Germinal center (tissue), 1 donor: ENCODE measurements around the gene ENG.
"Not testable (repeated sequence)": the region's sequence is repeated elsewhere in the genome, so short reads cannot be mapped to it uniquely, and the experiment has no call there.

Source experiments
- DNase-seq: peaks from one replicate; pipeline ENCODE4 v3.0.0; 2012; ENCODE audit warnings: mixed read lengths, low spot score

The ENG gene

GRCh38 chr9:127793093-127793708 is 61.3 kb downstream of the ENG start:
- no peak for DNase-seq

- DNase-seq = no peak
Observed at GRCh38 chr9:127792417-127793031, 61.9 kb downstream of the ENG start.

GRCh38 chr9:127791085-127791484 is 63.4 kb downstream of the ENG start:
- DNase-seq = no peak

GRCh38 chr9:127790094-127790855 is 64.2 kb downstream of the ENG start:
- no peak for DNase-seq

- no peak for DNase-seq
Observed at GRCh38 chr9:127789179-127789578, 65.3 kb downstream of the ENG start.

GRCh38 chr9:127788337-127789011 is 66.0 kb downstream of the ENG start:
- DNase-seq = no peak

- DNase-seq = no peak
Observed at GRCh38 chr9:127786773-127787104, 67.7 kb downstream of the ENG start.

- peak; percentile 93 for DNase-seq
Observed at GRCh38 chr9:127785933-127786772, 68.3 kb downstream of the ENG start, which contains the start of gene CDK9. TSS of gene CDK9 (plus strand) at chr9:127786034. CDS start at chr9:127786149, 115 bp downstream.

- peak; percentile 92 for DNase-seq
Observed at GRCh38 chr9:127785023-127785932, 69.2 kb downstream of the ENG start.

- DNase-seq = peak; percentile 68
Observed at GRCh38 chr9:127783111-127784008, 71.1 kb downstream of the ENG start.

GRCh38 chr9:127781806-127782205 is 72.7 kb downstream of the ENG start:
- DNase-seq = no peak

- DNase-seq = not testable (repeated sequence)
Observed at GRCh38 chr9:127780909-127781308, 73.5 kb downstream of the ENG start.

GRCh38 chr9:127780126-127780885 is 74.2 kb downstream of the ENG start:
- no peak for DNase-seq

GRCh38 chr9:127779136-127779981 is 75.1 kb downstream of the ENG start:
- peak; percentile 74 for DNase-seq

- peak; percentile 67 for DNase-seq
Observed at GRCh38 chr9:127778280-127779135, 76.0 kb downstream of the ENG start, which contains the start of gene SH2D3C. TSS of gene SH2D3C (minus strand) at chr9:127778666. CDS start at chr9:127778627, 39 bp downstream.

GRCh38 chr9:127777368-127777980 is 77.0 kb downstream of the ENG start:
- no peak for DNase-seq
